PFSK-1 (cell line): ENCODE data around the gene AGFG2.

ENCODE experiments used
- FOXP2 ChIP-seq: optimal IDR thresholded peaks from 2 replicates; pipeline ENCODE3; 2011; ENCODE audit warnings: borderline replicate concordance, control low read depth, inconsistent platforms; ENCODE audit not compliant: insufficient read depth; ENCODE audit errors: extremely low read length, extremely low read depth
- POLR2AphosphoS5 ChIP-seq: IDR thresholded peaks from 2 replicates; pipeline ENCODE4 v1.6.1; 2012; ENCODE audit warnings: low read depth, mild to moderate bottlenecking, control low read depth, low read length, moderate library complexity
- REST ChIP-seq, 2 experiments: IDR thresholded peaks; 2 replicates each; pipeline versions ENCODE4 v1.6.1 to v1.8.0; 2011 to 2012; ENCODE audit warnings: low read depth in 2 of 2, low read length in 2 of 2, control low read depth in 1 of 2, inconsistent platforms in 1 of 2, mild to moderate bottlenecking in 1 of 2, moderate library complexity in 1 of 2; ENCODE audit not compliant: insufficient read depth in 1 of 2
- SIN3A ChIP-seq: IDR thresholded peaks from 2 replicates; pipeline ENCODE4 v1.6.1; 2012; ENCODE audit warnings: mild to moderate bottlenecking, low read length, moderate library complexity, borderline replicate concordance; ENCODE audit not compliant: insufficient read depth
- TAF1 ChIP-seq: IDR thresholded peaks from 2 replicates; pipeline ENCODE4 v1.6.1; 2012; ENCODE audit warnings: low read length, control low read depth, borderline replicate concordance; ENCODE audit not compliant: insufficient read depth

AGFG2 gene

GRCh38 chr7:100567751-100568175 is 28.8 kb downstream of the AGFG2 start:
- TF ChIP-seq POLR2AphosphoS5 (no peak), FOXP2 (no peak), TAF1 (no peak), SIN3A (no peak), REST (IDR thresholded peaks at IDR 0.05; ENCODE audit: insufficient read depth in 1 of 2, low read depth in 2 of 2, low read length in 2 of 2) (no peak)

- TF ChIP-seq TAF1 = no peak
- no peak for TF ChIP-seq REST (IDR thresholded peaks at IDR 0.05; ENCODE audit: insufficient read depth in 1 of 2, low read depth in 2 of 2, low read length in 2 of 2)
- no peak for TF ChIP-seq SIN3A
- TF ChIP-seq FOXP2 = no peak
- TF ChIP-seq POLR2AphosphoS5 = no peak
Observed at GRCh38 chr7:100568176-100568895, 29.3 kb downstream of the AGFG2 start.

DNA sequence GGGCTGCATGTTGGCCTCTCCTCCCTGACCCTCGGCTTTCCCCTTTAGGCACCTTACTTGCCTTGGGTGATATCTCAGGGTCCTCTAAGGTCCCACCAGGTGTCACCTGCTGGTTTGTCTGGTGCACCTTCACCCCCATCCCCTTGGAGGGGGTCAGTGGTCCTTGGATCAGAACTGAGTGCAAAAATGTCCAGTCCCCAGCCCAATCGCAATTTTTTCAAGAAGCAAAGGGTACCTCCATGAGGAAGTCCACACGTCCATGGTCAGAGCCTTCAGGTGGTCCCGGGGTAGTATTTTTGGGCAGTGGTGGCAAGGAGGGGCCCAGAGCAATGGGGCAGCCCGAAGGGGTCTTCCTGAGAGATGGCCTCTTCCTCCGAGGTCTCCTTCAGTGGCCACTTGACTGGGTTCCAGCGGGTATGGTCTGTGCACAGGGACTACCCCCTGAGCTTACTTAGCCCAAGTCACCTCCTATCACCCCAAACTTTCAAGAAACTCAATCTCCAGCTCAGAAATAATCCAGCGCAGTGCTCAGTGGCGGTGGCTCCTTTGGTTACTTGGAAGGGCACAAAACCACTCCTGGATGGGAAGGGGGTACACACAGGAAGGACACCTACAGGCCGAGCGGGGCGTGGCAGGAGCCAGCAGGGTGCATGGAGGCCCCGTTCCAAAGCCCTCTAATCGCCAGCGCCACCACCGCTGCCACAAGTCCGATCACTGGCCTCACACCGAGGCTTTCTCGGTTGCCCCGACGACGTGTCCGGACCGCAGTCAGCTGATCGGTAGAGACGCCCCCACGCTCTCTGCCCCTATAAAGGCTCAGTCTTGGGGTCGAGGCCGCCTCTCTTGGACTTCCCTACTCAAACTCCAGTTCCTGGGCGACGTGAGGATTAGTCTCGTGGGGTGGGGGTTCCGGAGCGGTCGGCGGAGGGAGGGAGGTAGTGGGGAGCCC is 30.2 kb downstream of the AGFG2 start:
- TF ChIP-seq POLR2AphosphoS5 (no peak), SIN3A (no peak), FOXP2 (no peak), TAF1 (no peak), REST (IDR thresholded peaks at IDR 0.05; ENCODE audit: insufficient read depth in 1 of 2, low read depth in 2 of 2, low read length in 2 of 2) (no peak)

DNA sequence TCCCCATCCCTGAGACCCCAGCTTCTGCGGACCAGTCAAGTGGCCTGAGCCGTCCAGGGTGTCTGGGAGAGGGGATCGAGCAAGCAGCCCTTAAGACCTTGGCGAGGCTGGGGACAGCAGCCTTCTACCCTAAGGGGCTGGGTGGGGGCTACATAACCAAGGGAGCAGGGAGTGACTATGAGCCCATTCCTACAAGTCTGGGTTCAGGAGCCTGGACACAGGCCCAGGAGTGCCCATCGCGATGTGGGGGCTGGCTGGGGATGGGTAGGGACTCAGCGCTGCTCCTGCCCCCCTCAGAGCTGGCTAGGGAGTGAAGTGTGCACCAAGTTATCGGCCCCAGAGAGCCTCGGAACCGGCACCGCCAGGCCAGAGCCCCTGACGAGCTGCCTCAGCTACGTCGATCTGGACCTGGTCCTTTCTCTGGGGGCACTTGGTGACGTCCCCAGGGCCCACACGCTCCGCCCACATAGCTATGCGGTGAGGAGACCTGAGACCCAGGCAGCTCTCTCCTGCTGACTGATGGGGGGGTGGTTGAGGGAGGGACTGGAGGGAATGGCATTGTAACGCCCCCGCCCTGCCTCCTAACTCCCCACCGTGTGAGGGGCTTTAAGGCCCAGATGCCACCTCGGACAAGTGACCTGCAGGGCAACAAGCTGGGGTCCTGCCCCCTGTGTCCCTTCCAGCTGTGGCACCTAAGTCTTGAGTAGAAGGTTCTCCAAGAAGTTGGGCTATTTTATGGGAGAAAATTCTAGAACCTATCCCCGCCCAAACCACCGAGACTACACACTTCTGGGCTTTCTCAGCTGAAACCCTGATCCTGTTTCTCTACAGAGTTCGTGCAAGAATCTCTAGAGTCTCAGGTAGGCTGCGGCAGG is 32.2 kb downstream of the AGFG2 start:
- TF ChIP-seq FOXP2 = no peak
- TF ChIP-seq TAF1 = no peak
- TF ChIP-seq POLR2AphosphoS5 = no peak
- no peak for TF ChIP-seq REST (IDR thresholded peaks at IDR 0.05; ENCODE audit: insufficient read depth in 1 of 2, low read depth in 2 of 2, low read length in 2 of 2)
- no peak for TF ChIP-seq SIN3A
